DND-41 (cell line): ENCODE data around the gene ILDR2.

Experiments used
- ATAC-seq: fragments of 200-7000 bp; cut with Tn5 transposase; 3 replicates; pipeline ENCODE4 v1.9.1; 2021; ENCODE audit warnings: low read depth; ENCODE audit not compliant: insufficient read depth
- DNase-seq: peaks from one replicate; pipeline ENCODE4 v3.0.0-alpha.2; 2020
- H2AFZ ChIP-seq: 2 replicates; pipeline ENCODE4 v1.6.0; 2012; ENCODE audit warnings: low read depth, low read length
- H3K27ac ChIP-seq: 2 replicates; pipeline ENCODE4 v1.5.1; 2012; ENCODE audit warnings: low read length, inconsistent platforms
- H3K27me3 ChIP-seq: fragments of 200-600 bp; sonication (generic); 2 replicates; pipeline ENCODE4 v1.6.0; 2012; ENCODE audit warnings: low read length, mild to moderate bottlenecking, inconsistent platforms; ENCODE audit not compliant: insufficient read depth, poor library complexity
- H3K36me3 ChIP-seq: 2 replicates; pipeline ENCODE4 v1.5.1; 2012; ENCODE audit warnings: low read length, inconsistent platforms; ENCODE audit not compliant: insufficient read depth
- H3K4me1 ChIP-seq: 2 replicates; pipeline ENCODE4 v1.5.1; 2012; ENCODE audit warnings: mild to moderate bottlenecking, low read length; ENCODE audit not compliant: insufficient read depth
- H3K4me2 ChIP-seq: 2 replicates; pipeline ENCODE4 v1.6.0; 2012; ENCODE audit warnings: mild to moderate bottlenecking, moderate library complexity, low read length, inconsistent platforms; ENCODE audit not compliant: insufficient read depth
- H3K4me3 ChIP-seq, 2 experiments: fragments of 200-600 bp in 1 of 2; shearing (Covaris generic) in 1 of 2; 2 replicates each; pipeline ENCODE4 v1.5.1; 2012 to 2016; ENCODE audit warnings: inconsistent platforms in 2 of 2, low read length in 2 of 2, mild to moderate bottlenecking in 2 of 2, low read depth in 1 of 2, moderate library complexity in 1 of 2
- H3K79me2 ChIP-seq: 2 replicates; pipeline ENCODE4 v1.6.0; 2012; ENCODE audit warnings: low read length, inconsistent platforms; ENCODE audit not compliant: insufficient read depth
- H3K9ac ChIP-seq: 2 replicates; pipeline ENCODE4 v1.6.0; 2012; ENCODE audit warnings: low read depth, mild to moderate bottlenecking, inconsistent platforms, low read length, moderate library complexity
- H3K9me3 ChIP-seq: 2 replicates; pipeline ENCODE4 v1.5.1; 2012; ENCODE audit warnings: low read length, moderate library complexity, mild to moderate bottlenecking, inconsistent platforms; ENCODE audit not compliant: insufficient read depth, severe bottlenecking
- H4K20me1 ChIP-seq: 2 replicates; pipeline ENCODE4 v1.6.0; 2012; ENCODE audit warnings: low read length; ENCODE audit not compliant: insufficient read depth
- EZH2 ChIP-seq: IDR thresholded peaks from 3 replicates; pipeline ENCODE4 v1.6.1; 2012; ENCODE audit warnings: borderline replicate concordance, low read depth, mild to moderate bottlenecking, moderate library complexity, low read length, inconsistent platforms; ENCODE audit not compliant: severe bottlenecking
- TF ChIP-seq, protein P1 (sequence below): IDR thresholded peaks from 2 replicates; pipeline ENCODE4 v1.5.1; 2012; ENCODE audit warnings: borderline replicate concordance, low read length, moderate library complexity, mild to moderate bottlenecking; ENCODE audit not compliant: poor library complexity, severe bottlenecking; ENCODE audit errors: extremely low read depth

Gene ILDR2

DNA sequence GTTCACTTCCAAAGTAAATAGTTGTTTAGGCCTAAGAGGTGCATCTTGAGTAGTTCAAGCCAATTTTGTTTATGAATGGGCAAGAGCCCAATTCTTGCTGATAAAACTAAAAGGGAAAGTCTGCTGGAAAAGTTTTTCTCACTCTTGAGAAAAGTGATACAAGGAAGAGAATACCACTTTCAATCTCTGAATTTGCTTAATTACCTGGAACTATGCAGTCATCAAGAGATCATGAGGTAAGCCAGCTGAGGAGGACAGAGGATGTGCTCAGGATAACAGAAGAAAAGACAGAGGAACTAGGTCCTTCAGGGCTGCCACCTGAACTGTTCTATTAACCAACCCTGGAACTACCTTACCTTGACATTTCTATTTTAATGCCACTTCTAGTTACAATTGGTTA is 42.2 kb downstream of the ILDR2 start:
- Histone ChIP-seq H4K20me1 (no peaks in the 10 kb centered on the region), H3K4me2 (no peak overlapping the region), H3K27me3 (no peaks in the 10 kb centered on the region), H3K79me2 (no peaks in the 10 kb centered on the region), H3K4me1 (no peaks in the 10 kb centered on the region), H3K27ac (no peak overlapping the region), H3K9me3 (no peaks in the 10 kb centered on the region), H3K36me3 (0 out of 2 replicates have a peak, but pooled peaks cover 16% of the 10 kb centered on the region), H3K4me3 (no peak overlapping the region), H3K9ac (no peak overlapping the region), H2AFZ (no peak overlapping the region)
- TF ChIP-seq, protein P1, sequence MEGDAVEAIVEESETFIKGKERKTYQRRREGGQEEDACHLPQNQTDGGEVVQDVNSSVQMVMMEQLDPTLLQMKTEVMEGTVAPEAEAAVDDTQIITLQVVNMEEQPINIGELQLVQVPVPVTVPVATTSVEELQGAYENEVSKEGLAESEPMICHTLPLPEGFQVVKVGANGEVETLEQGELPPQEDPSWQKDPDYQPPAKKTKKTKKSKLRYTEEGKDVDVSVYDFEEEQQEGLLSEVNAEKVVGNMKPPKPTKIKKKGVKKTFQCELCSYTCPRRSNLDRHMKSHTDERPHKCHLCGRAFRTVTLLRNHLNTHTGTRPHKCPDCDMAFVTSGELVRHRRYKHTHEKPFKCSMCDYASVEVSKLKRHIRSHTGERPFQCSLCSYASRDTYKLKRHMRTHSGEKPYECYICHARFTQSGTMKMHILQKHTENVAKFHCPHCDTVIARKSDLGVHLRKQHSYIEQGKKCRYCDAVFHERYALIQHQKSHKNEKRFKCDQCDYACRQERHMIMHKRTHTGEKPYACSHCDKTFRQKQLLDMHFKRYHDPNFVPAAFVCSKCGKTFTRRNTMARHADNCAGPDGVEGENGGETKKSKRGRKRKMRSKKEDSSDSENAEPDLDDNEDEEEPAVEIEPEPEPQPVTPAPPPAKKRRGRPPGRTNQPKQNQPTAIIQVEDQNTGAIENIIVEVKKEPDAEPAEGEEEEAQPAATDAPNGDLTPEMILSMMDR = no peak
- no peak for TF ChIP-seq EZH2
- ATAC-seq (no peak), DNase-seq (no peak)

DNA sequence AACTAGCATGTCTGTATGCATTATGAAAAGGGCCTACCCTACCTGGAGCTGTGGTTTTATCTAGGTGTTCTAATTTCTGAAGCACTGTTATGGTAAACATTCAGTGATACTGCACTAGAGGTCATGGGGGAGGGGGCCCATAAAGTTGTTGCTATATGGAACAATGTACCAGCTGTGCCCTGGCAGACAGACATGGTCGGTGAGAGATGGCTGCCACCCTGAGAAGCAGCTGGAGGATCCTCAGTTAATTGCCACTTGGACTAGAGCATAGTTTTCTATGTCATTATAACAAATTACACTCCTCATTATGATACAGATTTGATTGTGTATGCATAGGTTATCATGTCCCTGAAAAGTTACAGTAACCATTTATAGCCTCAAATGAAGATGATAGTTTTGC is 45.4 kb downstream of the ILDR2 start:
- Histone ChIP-seq H3K27ac (no peak overlapping the region), H3K4me1 (no peaks in the 10 kb centered on the region), H4K20me1 (no peaks in the 10 kb centered on the region), H3K36me3 (no peaks in the 10 kb centered on the region; the same call in 1 of the 2 replicates), H2AFZ (no peak overlapping the region), H3K4me3 (no peak overlapping the region), H3K79me2 (no peaks in the 10 kb centered on the region), H3K4me2 (no peak overlapping the region), H3K9me3 (no peaks in the 10 kb centered on the region), H3K9ac (no peak overlapping the region), H3K27me3 (no peaks in the 10 kb centered on the region)
- TF ChIP-seq EZH2 = no peak
- TF ChIP-seq, protein P1 = no peak
- no peak for ATAC-seq
- DNase-seq = no peak

DNA sequence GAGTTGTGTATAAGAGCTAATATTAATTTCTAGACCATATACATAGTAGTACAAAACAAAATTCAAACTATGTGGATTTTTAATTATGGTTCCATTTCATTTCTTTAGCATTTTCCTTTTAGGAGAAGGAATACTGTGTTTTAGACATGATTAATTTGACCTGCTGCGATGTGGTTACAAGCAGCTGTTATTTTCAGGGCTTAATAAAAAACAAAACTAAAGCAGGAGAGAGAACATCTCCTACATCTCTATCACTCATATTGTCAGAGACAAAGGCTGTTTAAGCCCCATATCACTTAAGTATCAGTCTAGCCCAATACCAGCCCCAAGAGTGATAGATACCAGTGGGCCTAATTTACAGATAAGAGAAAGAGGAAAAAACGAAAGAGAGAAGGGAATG is 47.6 kb downstream of the ILDR2 start:
- Histone ChIP-seq H2AFZ (no peak overlapping the region), H3K27ac (no peak overlapping the region), H3K36me3 (peaks cover 4% of the 10 kb centered on the region; the same call in 1 of the 2 replicates), H3K4me3 (no peak overlapping the region), H3K9me3 (no peaks in the 10 kb centered on the region), H4K20me1 (no peaks in the 10 kb centered on the region), H3K79me2 (no peaks in the 10 kb centered on the region), H3K27me3 (no peaks in the 10 kb centered on the region), H3K4me1 (no peaks in the 10 kb centered on the region), H3K9ac (no peak overlapping the region), H3K4me2 (no peak overlapping the region)
- ATAC-seq (no peak), DNase-seq (no peak)
- TF ChIP-seq, protein P1 = no peak
- no peak for TF ChIP-seq EZH2
